ENCODE measurements around the gene FUT7.
A peak's percentile ranks its signal among the peaks of the same experiment; 100 is the strongest.
"Not testable (repeated sequence)": the region's sequence is repeated elsewhere in the genome, so short reads cannot be mapped to it uniquely, and the experiment has no call there.

Gene FUT7

GRCh38 chr9:137066096-137066861 is 34.4 kb upstream of the FUT7 start:
- no peak for DNase-seq (ENCODE audit: low read depth in 3 of 3, low spot score in 1 of 3)

- no peak for DNase-seq (ENCODE audit: low read depth in 3 of 3, low spot score in 1 of 3)
Observed at GRCh38 chr9:137065336-137065967, 33.6 kb upstream of the FUT7 start.

- no peak for DNase-seq (ENCODE audit: low read depth in 3 of 3, low spot score in 1 of 3)
Observed at GRCh38 chr9:137064880-137065164, 32.9 kb upstream of the FUT7 start.

- DNase-seq (ENCODE audit: low read depth in 3 of 3, low spot score in 1 of 3): peak in 2 of 3 donors; percentile 31 to 67
Observed at GRCh38 chr9:137064027-137064879, 32.4 kb upstream of the FUT7 start.

- no peak for DNase-seq (ENCODE audit: low read depth in 3 of 3, low spot score in 1 of 3)
Observed at GRCh38 chr9:137063311-137064026, 31.6 kb upstream of the FUT7 start.

GRCh38 chr9:137062798-137063197 is 30.9 kb upstream of the FUT7 start:
- not testable (repeated sequence) for DNase-seq (ENCODE audit: low read depth in 3 of 3, low spot score in 1 of 3)

- DNase-seq (ENCODE audit: low read depth in 3 of 3, low spot score in 1 of 3): no peak
Observed at GRCh38 chr9:137062384-137062783, 30.5 kb upstream of the FUT7 start.

GRCh38 chr9:137058521-137059234 is 26.8 kb upstream of the FUT7 start:
- DNase-seq (ENCODE audit: low read depth in 3 of 3, low spot score in 1 of 3): no peak

GRCh38 chr9:137057545-137057944 is 25.7 kb upstream of the FUT7 start:
- DNase-seq (ENCODE audit: low read depth in 3 of 3, low spot score in 1 of 3): no peak

- no peak for DNase-seq (ENCODE audit: low read depth in 3 of 3, low spot score in 1 of 3)
Observed at GRCh38 chr9:137056739-137057415, 25.0 kb upstream of the FUT7 start.

GRCh38 chr9:137055385-137056364 is 23.8 kb upstream of the FUT7 start:
- no peak for DNase-seq (ENCODE audit: low read depth in 3 of 3, low spot score in 1 of 3)

- DNase-seq (ENCODE audit: low read depth in 3 of 3, low spot score in 1 of 3): no peak
Observed at GRCh38 chr9:137054932-137055384, 23.1 kb upstream of the FUT7 start.

- no peak for DNase-seq (ENCODE audit: low read depth in 3 of 3, low spot score in 1 of 3)
Observed at GRCh38 chr9:137053944-137054931, 22.4 kb upstream of the FUT7 start, which contains the start of gene ENTPD2. Gene ENTPD2, minus strand, starts transcription at chr9:137054061. Its CDS starts 64 bp downstream, at chr9:137053997.

- DNase-seq (ENCODE audit: low read depth in 3 of 3, low spot score in 1 of 3): no peak
Observed at GRCh38 chr9:137052998-137053943, 21.4 kb upstream of the FUT7 start.

GRCh38 chr9:137052293-137052692 is 20.4 kb upstream of the FUT7 start:
- DNase-seq (ENCODE audit: low read depth in 3 of 3, low spot score in 1 of 3): no peak

- no peak for DNase-seq (ENCODE audit: low read depth in 3 of 3, low spot score in 1 of 3)
Observed at GRCh38 chr9:137051145-137051724, 19.3 kb upstream of the FUT7 start.

Data from stimulated activated CD4-positive, alpha-beta T cell treated with anti-CD3 and anti-CD28 coated beads, TNF-alpha, amount 100 ng/mL, for 1 hour (primary cell).